Activated CD8-positive, alpha-beta memory T cell treated with anti-CD3 and anti-CD28 coated beads for 36 hours (primary cell): ENCODE data around the gene ITLN2. TPM values are rescaled to one million over a fixed set of nuclear protein-coding genes. Genes with fewer than 3 reads are reported as not detected.
"Not testable (repeated sequence)": the region's sequence is repeated elsewhere in the genome, so short reads cannot be mapped to it uniquely, and the experiment has no call there.

Experiments
- CTCF ChIA-PET: fragments of 350-600 bp; sonication (Branson Sonifier 250); formaldehyde crosslinking; loops from one replicate; lab custom pipeline; 2021; ENCODE audit warnings: antibody characterized with exemption; lab: Charles Lee
- POLR2A ChIA-PET: fragments of 350-600 bp; sonication (Branson Sonifier 250); formaldehyde crosslinking; loops from one replicate; lab custom pipeline; 2021; ENCODE audit warnings: antibody characterized with exemption; lab: Charles Lee
- total RNA-seq, 2 experiments: library from RNA; stranded (reverse); gene quantifications; one replicate each; pipeline ENCODE4 v1.2.3, GENCODE V29; 2021

Gene ITLN2
- total RNA-seq, 2 experiments from 2014 or later: not detected

- CTCF ChIA-PET: interaction anchor here (0.6 kb wide), 3 partner anchors 41 to 369 kb away, joined by 3 read pairs; no protein-coding TSS in a partner anchor
- POLR2A ChIA-PET: no interaction called here
These were observed 29.6 kb downstream of the ITLN2 start for GRCh38 chr1:160924791-160925651.

- POLR2A ChIA-PET: no interaction called here
- CTCF ChIA-PET: no interaction called here
These were observed 37.9 kb downstream of the ITLN2 start for GRCh38 chr1:160916666-160917065.

- POLR2A ChIA-PET, CTCF ChIA-PET: not testable (repeated sequence)
These were observed 41.4 kb downstream of the ITLN2 start for GRCh38 chr1:160913229-160913628.

GRCh38 chr1:160911925-160912324 lies 42.7 kb downstream of the ITLN2 start:
- POLR2A ChIA-PET: no interaction called here
- CTCF ChIA-PET: no interaction called here

GRCh38 chr1:160911441-160911840 lies 43.2 kb downstream of the ITLN2 start:
- ChIA-PET CTCF (no interaction called here), POLR2A (no interaction called here)

GRCh38 chr1:160910170-160910750 lies 44.3 kb downstream of the ITLN2 start:
- ChIA-PET POLR2A (no interaction called here), CTCF (interaction anchor here (0.6 kb wide), 1 partner anchor 21 kb away, joined by 5 read pairs; no protein-coding TSS in a partner anchor)

- CTCF ChIA-PET: interaction anchor here (1.0 kb wide), 1 partner anchor 52 kb away, joined by 3 read pairs; no protein-coding TSS in a partner anchor
These were observed 46.6 kb downstream of the ITLN2 start for GRCh38 chr1:160907976-160908375.

GRCh38 chr1:160905617-160905989 lies 49.0 kb downstream of the ITLN2 start:
- ChIA-PET CTCF (interaction anchor here (0.9 kb wide), 1 partner anchor 68 kb away, joined by 5 read pairs; no protein-coding TSS in a partner anchor), POLR2A (interaction anchor here (0.6 kb wide), 1 partner anchor 9 kb away, joined by 3 read pairs; no protein-coding TSS in a partner anchor)

More at GRCh38 chr1:160907976-160908375, 46.6 kb downstream of the ITLN2 start:
- POLR2A ChIA-PET: no interaction called here

DNA sequence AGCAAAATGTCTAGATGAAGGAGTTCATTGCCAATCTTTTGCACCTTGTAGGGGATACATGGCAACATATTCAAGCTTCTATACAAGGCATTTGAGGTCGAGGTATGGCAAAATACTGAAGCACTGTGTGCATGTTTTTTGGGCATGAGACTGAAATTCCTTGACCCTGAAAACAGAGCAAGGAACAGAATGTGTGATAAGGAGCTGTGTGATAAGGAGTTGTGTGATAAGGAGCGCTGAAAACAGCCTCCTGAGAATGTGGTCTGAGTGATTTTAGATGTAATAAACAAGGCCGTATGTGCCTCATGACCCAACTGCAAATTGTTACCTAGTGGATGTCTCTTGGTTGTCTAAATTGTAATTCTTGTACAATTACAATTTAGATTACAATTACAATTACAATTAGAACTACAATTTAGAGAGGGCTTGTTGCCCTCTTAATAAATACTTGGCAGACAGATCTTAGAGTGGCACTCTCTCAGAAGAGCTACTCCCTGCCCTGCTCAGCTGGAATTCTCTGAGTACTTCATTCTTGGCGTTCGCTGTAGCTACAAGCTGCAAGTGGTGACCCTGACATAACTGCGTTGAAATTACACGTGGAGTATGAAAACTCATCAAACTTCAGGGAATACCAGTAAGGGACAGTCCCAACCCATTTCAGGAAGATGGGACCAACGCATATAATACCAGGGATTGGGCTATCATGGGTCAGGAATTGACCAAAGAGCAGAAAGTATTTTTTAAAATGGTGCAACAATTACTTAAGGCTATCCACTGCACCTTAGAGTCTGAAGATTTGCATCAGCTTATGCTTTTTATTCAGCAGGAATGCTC lies 49.6 kb downstream of the ITLN2 start:
- POLR2A ChIA-PET: interaction anchor here (0.6 kb wide), 1 partner anchor 9 kb away, joined by 3 read pairs; no protein-coding TSS in a partner anchor
- CTCF ChIA-PET: interaction anchor here (0.9 to 1.2 kb wide), 2 partner anchors 68 kb away, joined by 3 to 5 read pairs; no protein-coding TSS in a partner anchor

- POLR2A ChIA-PET, CTCF ChIA-PET: not testable (repeated sequence)
These were observed 52.4 kb downstream of the ITLN2 start for GRCh38 chr1:160902251-160902650.

DNA sequence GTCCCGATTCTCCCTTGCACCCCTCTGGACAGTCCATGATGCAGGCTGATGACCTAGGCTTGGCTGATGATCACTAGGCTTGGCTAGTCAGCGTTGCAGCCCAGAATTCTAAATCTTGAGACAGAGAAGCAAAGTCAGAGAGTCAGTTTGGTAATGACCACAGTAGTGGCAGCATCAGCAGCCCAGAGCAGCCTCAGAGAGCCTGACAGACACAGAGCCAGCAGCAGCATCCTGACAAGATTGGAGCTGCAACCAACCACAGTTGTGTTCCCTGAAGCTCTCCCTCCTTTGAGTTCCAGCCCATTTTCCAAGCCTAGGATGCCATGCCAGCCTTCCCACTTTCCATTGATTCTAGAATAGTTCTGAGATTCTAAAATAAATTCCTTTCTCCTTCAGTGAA lies 52.8 kb downstream of the ITLN2 start:
- ChIA-PET POLR2A (no interaction called here), CTCF (no interaction called here)

GRCh38 chr1:160900683-160901082 lies 53.9 kb downstream of the ITLN2 start:
- CTCF ChIA-PET, POLR2A ChIA-PET: not testable (repeated sequence)

Other genes with a start within 250 kb of the ITLN2 start
- 100 to 1,000 TPM; 292 to 307 TPM for gene CD48, start 243.0 kb downstream of the ITLN2 start, total RNA-seq
- gene SLAMF7, start 215.6 kb downstream of the ITLN2 start, total RNA-seq: 10 to 100 TPM; 75.2 to 75.4 TPM
- gene LY9, start 158.6 kb downstream of the ITLN2 start, total RNA-seq: 1 to 10 TPM; 4.2 to 4.8 TPM
- 1 to 10 TPM; 1.9 to 2.1 TPM for gene CD244, start 91.9 kb downstream of the ITLN2 start, total RNA-seq
- not detected for gene ITLN1, start 69.6 kb downstream of the ITLN2 start, total RNA-seq
- gene F11R, start 66.3 kb upstream of the ITLN2 start, total RNA-seq: 10 to 100 TPM in 1 of 2 experiments, 1 to 10 TPM in 1; 8.6 to 11.5 TPM
- gene TSTD1, start 84.2 kb upstream of the ITLN2 start, total RNA-seq: 10 to 100 TPM; 40.9 to 43.2 TPM
- 10 to 100 TPM; 58.4 to 63.8 TPM for gene USF1, start 91.2 kb upstream of the ITLN2 start, total RNA-seq
- 100 to 1,000 TPM; 149 TPM for gene ARHGAP30, start 115.1 kb upstream of the ITLN2 start, total RNA-seq
- under 1 TPM in 1 of 2 experiments, not detected in 1; 0.08 TPM for gene NECTIN4, start 134.7 kb upstream of the ITLN2 start, total RNA-seq
- under 1 TPM; 0.38 to 0.53 TPM for gene KLHDC9, start 143.6 kb upstream of the ITLN2 start, total RNA-seq
- gene PFDN2, start 163.2 kb upstream of the ITLN2 start, total RNA-seq: 100 to 1,000 TPM; 148 to 159 TPM
- gene NIT1, start 163.3 kb upstream of the ITLN2 start, total RNA-seq: 10 to 100 TPM; 38.6 to 40.3 TPM
- 10 to 100 TPM; 42.4 to 42.7 TPM for gene DEDD, start 177.9 kb upstream of the ITLN2 start, total RNA-seq
- 10 to 100 TPM; 99.0 to 99.9 TPM for gene UFC1, start 199.2 kb upstream of the ITLN2 start, total RNA-seq
- gene USP21, start 204.7 kb upstream of the ITLN2 start, total RNA-seq: 10 to 100 TPM; 23.4 to 25.3 TPM
- gene PPOX, start 211.6 kb upstream of the ITLN2 start, total RNA-seq: 10 to 100 TPM; 23.1 to 24.1 TPM
- 10 to 100 TPM; 56.4 to 58.9 TPM for gene B4GALT3, start 222.7 kb upstream of the ITLN2 start, total RNA-seq
- under 1 TPM; 0.27 to 0.69 TPM for gene ADAMTS4, start 244.2 kb upstream of the ITLN2 start, total RNA-seq
- gene NDUFS2, start 247.6 kb upstream of the ITLN2 start, total RNA-seq: 10 to 100 TPM; 87.3 to 88.8 TPM